Esophagus muscularis mucosa (tissue), 4 donors: ENCODE results near the gene CCDC146. TPM values are rescaled to one million over a fixed set of nuclear protein-coding genes. Genes with fewer than 3 reads are reported as not detected.
"Not testable (repeated sequence)": the region's sequence is repeated elsewhere in the genome, so short reads cannot be mapped to it uniquely, and the experiment has no call there.

ENCODE experiments used
- DNase-seq: peaks from one replicate; pipeline ENCODE4 v3.0.0-alpha.2; 2017; ENCODE audit errors: extremely low spot score
- H3K27ac ChIP-seq, 4 donors: fragments of 200-600 bp; sonication (generic); replicated peaks in 1 of 4; 1 replicate in 3 of 4; 2 replicates in 1 of 4; pipeline ENCODE4 v1.5.1; 2016 to 2019; ENCODE audit warnings: mild to moderate bottlenecking in 1 of 4
- H3K27me3 ChIP-seq, 4 donors: fragments of 200-600 bp; sonication (generic); one replicate each; pipeline versions ENCODE4 v1.5.1 to v1.6.0; 2016 to 2019
- H3K36me3 ChIP-seq, 4 donors: fragments of 200-600 bp; sonication (generic); one replicate each; pipeline ENCODE4 v1.5.1; 2016 to 2019
- H3K4me1 ChIP-seq, 4 donors: fragments of 200-600 bp; sonication (generic); one replicate each; pipeline ENCODE4 v1.5.1; 2016 to 2019
- H3K4me3 ChIP-seq, 4 donors: fragments of 200-600 bp; sonication (generic); 1 replicate in 2 of 4; 2 replicates in 2 of 4; pipeline ENCODE4 v1.5.1; 2016 to 2019; ENCODE audit warnings: mild to moderate bottlenecking in 4 of 4, moderate library complexity in 1 of 4
- H3K9me3 ChIP-seq, 4 donors: fragments of 200-600 bp; sonication (generic); 1 replicate in 3 of 4; 2 replicates in 1 of 4; pipeline ENCODE4 v1.5.1; 2016 to 2019
- CTCF ChIP-seq, 3 experiments: fragments of 200-600 bp in 2 of 3; fragments of 450-650 bp in 1 of 3; sonication (generic) in 2 of 3; IDR thresholded peaks; one replicate each; pipeline ENCODE4 v1.5.1; 2017 to 2019; ENCODE audit warnings: antibody characterized with exemption in 3 of 3, mild to moderate bottlenecking in 2 of 3, moderate library complexity in 1 of 3
- EP300 ChIP-seq: sonication (generic); formaldehyde crosslinking; IDR thresholded peaks from one replicate; pipeline ENCODE4 v1.6.1; 2017; ENCODE audit warnings: antibody characterized with exemption
- POLR2A ChIP-seq: fragments of 450-650 bp; IDR thresholded peaks from one replicate; pipeline ENCODE4 v1.6.1; 2017; ENCODE audit warnings: antibody characterized with exemption, moderate library complexity, mild to moderate bottlenecking, low read depth
- POLR2AphosphoS5 ChIP-seq, 2 donors: sonication (generic); formaldehyde crosslinking; IDR thresholded peaks; one replicate each; pipeline ENCODE4 v1.6.1; 2017; ENCODE audit warnings: antibody characterized with exemption in 2 of 2
- WGBS: methylation state at CpG from one replicate; pipeline ENCODE4 v1.1.5; 2018; 5-methylcytosine and 5-hydroxymethylcytosine counted together
- intact Hi-C: fragments of 100-400 bp; cut with DNase I; formaldehyde crosslinking; loops from one replicate; pipeline ENCODE4 v1.15.1; 2023
- total RNA-seq, 4 donors: library from RNA; depleted of rRNA; stranded (reverse); fragments of >200 nt; gene quantifications; one replicate each; pipeline versions ENCODE4 v1.1.0 to v1.2.1, GENCODE V29; 2016

Gene CCDC146
- total RNA-seq, 4 donors from 2014 or later = 14.1 to 21.0 (median 16.2) TPM

- peaks cover 0 to 34% (median 18%) of the 10 kb centered on the region in 4 donors for H3K4me1 ChIP-seq
- H3K27me3 ChIP-seq, intact Hi-C loops, DNase-seq, H3K9me3 ChIP-seq, H3K36me3 ChIP-seq, H3K4me3 ChIP-seq, H3K27ac ChIP-seq: not testable (repeated sequence)
Observed at GRCh38 chr7:77152232-77152631, 29.8 kb downstream of the CCDC146 start.

GRCh38 chr7:77154917-77155464 is 32.6 kb downstream of the CCDC146 start:
- H3K27ac ChIP-seq = peak overlapping the region in 3 of 4 donors; percentile 35 to 50 (median 40)
- not testable (repeated sequence) for DNase-seq

GRCh38 chr7:77155601-77156377 is 33.4 kb downstream of the CCDC146 start:
- intact Hi-C loops = not testable (repeated sequence)

More at GRCh38 chr7:77154917-77155464, 32.6 kb downstream of the CCDC146 start:
- H3K9me3 ChIP-seq, H3K4me3 ChIP-seq, H3K36me3 ChIP-seq, intact Hi-C loops, H3K27me3 ChIP-seq: not testable (repeated sequence)
- WGBS = 43% methylated on average over 1 of the region's 3 CpGs
- peaks cover 4 to 40% (median 22%) of the 10 kb centered on the region in 4 donors for H3K4me1 ChIP-seq

GRCh38 chr7:77157034-77157433 is 34.6 kb downstream of the CCDC146 start:
- H3K27me3 ChIP-seq, H3K4me3 ChIP-seq, H3K9me3 ChIP-seq, H3K36me3 ChIP-seq, DNase-seq, intact Hi-C loops: not testable (repeated sequence)
- peak overlapping the region in 1 of 4 donors; percentile 22 for H3K27ac ChIP-seq
- no CpG with 5 or more reads among the region's 1 CpG for WGBS
- H3K4me1 ChIP-seq = peaks cover 4 to 36% (median 20%) of the 10 kb centered on the region in 4 donors

More at GRCh38 chr7:77155601-77156377, 33.4 kb downstream of the CCDC146 start:
- H3K9me3 ChIP-seq, H3K4me3 ChIP-seq, H3K36me3 ChIP-seq, H3K27me3 ChIP-seq, DNase-seq: not testable (repeated sequence)
- WGBS = 50% methylated on average over 4 of the region's 5 CpGs
- peak overlapping the region; percentile 27 to 50 (median 38) for H3K27ac ChIP-seq
- peaks cover 4 to 40% (median 22%) of the 10 kb centered on the region in 4 donors for H3K4me1 ChIP-seq

GRCh38 chr7:77157446-77157845 is 35.0 kb downstream of the CCDC146 start:
- no peak overlapping the region for H3K4me3 ChIP-seq
- H3K27ac ChIP-seq = peak overlapping the region in 3 of 4 donors; percentile 22 to 39 (median 37)
- intact Hi-C loops = no loop called here
- no peaks in the 10 kb centered on the region for H3K27me3 ChIP-seq
- no peaks in the 10 kb centered on the region for H3K36me3 ChIP-seq
- H3K9me3 ChIP-seq = no peaks in the 10 kb centered on the region
- TF ChIP-seq CTCF (IDR thresholded peaks at IDR 0.05) = no peak
- no peak for TF ChIP-seq POLR2A
- no peak for TF ChIP-seq EP300
- TF ChIP-seq POLR2AphosphoS5 (IDR thresholded peaks at IDR 0.05) = no peak
- no peak for DNase-seq
- WGBS = 24% methylated on average over 1 of the region's 1 CpG
- peaks cover 4 to 32% (median 16%) of the 10 kb centered on the region in 4 donors for H3K4me1 ChIP-seq

GRCh38 chr7:77171073-77171472 is 48.7 kb downstream of the CCDC146 start:
- H3K27me3 ChIP-seq, intact Hi-C loops, H3K9me3 ChIP-seq, H3K4me3 ChIP-seq, DNase-seq, H3K36me3 ChIP-seq, H3K27ac ChIP-seq, H3K4me1 ChIP-seq: not testable (repeated sequence)
- 88% methylated on average over 4 of the region's 4 CpGs for WGBS

GRCh38 chr7:77172437-77173172 is 50.2 kb downstream of the CCDC146 start:
- H3K4me3 ChIP-seq, H3K27ac ChIP-seq, H3K9me3 ChIP-seq, H3K36me3 ChIP-seq, DNase-seq, H3K27me3 ChIP-seq, intact Hi-C loops: not testable (repeated sequence)
- H3K4me1 ChIP-seq = peaks cover 0 to 17% (median 11%) of the 10 kb centered on the region in 4 donors
- WGBS = 65% methylated on average over 5 of the region's 6 CpGs

GRCh38 chr7:77174418-77174817 is 52.0 kb downstream of the CCDC146 start:
- DNase-seq, H3K27me3 ChIP-seq, H3K36me3 ChIP-seq, intact Hi-C loops, H3K4me3 ChIP-seq, H3K9me3 ChIP-seq: not testable (repeated sequence)
- WGBS = 82% methylated on average over 1 of the region's 4 CpGs
- Histone ChIP-seq H3K27ac (peak overlapping the region in 3 of 4 donors; percentile 28 to 63 (median 56)), H3K4me1 (peaks cover 0 to 23% (median 17%) of the 10 kb centered on the region in 4 donors)

GRCh38 chr7:77175274-77175800 is 52.9 kb downstream of the CCDC146 start:
- peaks cover 0 to 23% (median 17%) of the 10 kb centered on the region in 4 donors for H3K4me1 ChIP-seq
- peak overlapping the region in 3 of 4 donors; percentile 38 to 63 (median 56) for H3K27ac ChIP-seq
- 36% methylated on average over 3 of the region's 3 CpGs for WGBS
- H3K36me3 ChIP-seq, H3K27me3 ChIP-seq, H3K4me3 ChIP-seq, intact Hi-C loops, H3K9me3 ChIP-seq, DNase-seq: not testable (repeated sequence)

GRCh38 chr7:77177321-77177904 is 55.0 kb downstream of the CCDC146 start:
- Histone ChIP-seq H3K27ac (peak overlapping the region; percentile 38 to 69 (median 50)), H3K4me1 (peaks cover 0 to 23% (median 17%) of the 10 kb centered on the region in 4 donors)
- DNase-seq, H3K27me3 ChIP-seq, intact Hi-C loops, H3K4me3 ChIP-seq, H3K36me3 ChIP-seq, H3K9me3 ChIP-seq: not testable (repeated sequence)
- WGBS = 57% methylated on average over 9 of the region's 9 CpGs
